Measurements from ENCODE around the gene PPP1R36.

GRCh38 chr14:64550621-64551333 lies 1.0 kb downstream of the PPP1R36 start:
- TF ChIP-seq CTCF (IDR thresholded peaks at IDR 0.05; ENCODE audit: poor library complexity) (no peak), EZH2 (IDR thresholded peaks at IDR 0.05; ENCODE audit: borderline replicate concordance) (no peak), EZH2phosphoT487 (IDR thresholded peaks at IDR 0.05; ENCODE audit: low read depth, severe bottlenecking, unreplicated experiment) (no peak)
